SK-N-SH treated with all-trans-retinoic acid at 6 μM for 48 hours (cell line): ENCODE measurements around the gene AKAP6.

Experiments
- ATAC-seq: fragments of 200-7000 bp; cut with Tn5 transposase; 3 replicates; pipeline ENCODE4 v1.9.1; 2020; ENCODE audit warnings: mild to moderate bottlenecking, moderate library complexity
- ARNTL ChIP-seq: fragments of 450-650 bp; formaldehyde crosslinking; IDR thresholded peaks from 2 replicates; pipeline ENCODE4 v1.5.0; 2020; ENCODE audit warnings: low read depth, mild to moderate bottlenecking, moderate library complexity, borderline replicate concordance
- BACH2 ChIP-seq: fragments of 250-450 bp; sonication (Bioruptor Pico); IDR thresholded peaks from 2 replicates; pipeline ENCODE4 v1.9.0; 2021; ENCODE audit warnings: mild to moderate bottlenecking, borderline replicate concordance
- CSDC2 ChIP-seq: fragments of 250-450 bp; sonication (Bioruptor Pico); IDR thresholded peaks from 2 replicates; pipeline ENCODE4 v1.5.0; 2020; ENCODE audit warnings: mild to moderate bottlenecking, moderate library complexity
- GLIS3 ChIP-seq: fragments of 250-450 bp; sonication (Bioruptor Pico); IDR thresholded peaks from 2 replicates; pipeline ENCODE4 v1.5.0; 2020; ENCODE audit warnings: mild to moderate bottlenecking, moderate library complexity
- ISL1 ChIP-seq: fragments of 250-450 bp; sonication (Bioruptor Pico); IDR thresholded peaks from 2 replicates; pipeline ENCODE4 v2.1.2; 2022; ENCODE audit warnings: mild to moderate bottlenecking, moderate library complexity
- OSR1 ChIP-seq: fragments of 250-450 bp; sonication (Bioruptor Pico); IDR thresholded peaks from 2 replicates; pipeline ENCODE4 v1.8.0; 2022; ENCODE audit warnings: moderate library complexity, mild to moderate bottlenecking, inconsistent platforms
- PATZ1 ChIP-seq: fragments of 250-450 bp; sonication (Bioruptor Pico); IDR thresholded peaks from 2 replicates; pipeline ENCODE4 v1.8.0; 2020; ENCODE audit warnings: mild to moderate bottlenecking, moderate library complexity, borderline replicate concordance
- PPARA ChIP-seq: fragments of 250-450 bp; sonication (Bioruptor Pico); IDR thresholded peaks from 2 replicates; pipeline ENCODE4 v1.5.0; 2020; ENCODE audit warnings: mild to moderate bottlenecking, borderline replicate concordance
- RARB ChIP-seq: fragments of 250-450 bp; sonication (Bioruptor Pico); IDR thresholded peaks from 2 replicates; pipeline ENCODE4 v1.8.0; 2021; ENCODE audit warnings: mild to moderate bottlenecking, moderate library complexity
- SNAI2 ChIP-seq: fragments of 250-450 bp; sonication (Bioruptor Pico); IDR thresholded peaks from 2 replicates; pipeline ENCODE4 v1.5.0; 2020; ENCODE audit warnings: mild to moderate bottlenecking, moderate library complexity
- TOX ChIP-seq: fragments of 250-450 bp; sonication (Bioruptor Pico); IDR thresholded peaks from 2 replicates; pipeline ENCODE4 v1.8.0; 2021; ENCODE audit warnings: mild to moderate bottlenecking, moderate library complexity, borderline replicate concordance
- ZC3H10 ChIP-seq: fragments of 250-450 bp; sonication (Bioruptor Pico); IDR thresholded peaks from 2 replicates; pipeline ENCODE4 v1.5.1; 2021; ENCODE audit warnings: mild to moderate bottlenecking, moderate library complexity
- ZFP3 ChIP-seq: fragments of 250-450 bp; sonication (Bioruptor Pico); IDR thresholded peaks from 2 replicates; pipeline ENCODE4 v1.5.0; 2020; ENCODE audit warnings: mild to moderate bottlenecking, moderate library complexity
- ZFP30 ChIP-seq: fragments of 450-650 bp; formaldehyde crosslinking; IDR thresholded peaks from 2 replicates; pipeline ENCODE4 v1.5.0; 2022; ENCODE audit warnings: mild to moderate bottlenecking, moderate library complexity
- ZNF565 ChIP-seq: fragments of 450-650 bp; formaldehyde crosslinking; conservative IDR thresholded peaks from 2 replicates; pipeline ENCODE4 v1.5.0; 2020; ENCODE audit warnings: low read depth, mild to moderate bottlenecking, moderate library complexity
- ZNF70 ChIP-seq: fragments of 450-650 bp; formaldehyde crosslinking; IDR thresholded peaks from 2 replicates; pipeline ENCODE4 v1.5.0; 2020; ENCODE audit warnings: mild to moderate bottlenecking, moderate library complexity
- ZNF8 ChIP-seq: fragments of 450-650 bp; formaldehyde crosslinking; IDR thresholded peaks from 2 replicates; pipeline ENCODE4 v1.5.0; 2020; ENCODE audit warnings: mild to moderate bottlenecking, moderate library complexity
- TF ChIP-seq, protein P1 (sequence below): fragments of 250-450 bp; sonication (Bioruptor Pico); IDR thresholded peaks from 2 replicates; pipeline ENCODE4 v1.5.0; 2020; ENCODE audit warnings: mild to moderate bottlenecking, moderate library complexity
- TF ChIP-seq, protein P2 (sequence below): fragments of 250-450 bp; sonication (Bioruptor Pico); IDR thresholded peaks from 2 replicates; pipeline ENCODE4 v1.5.1; 2021; ENCODE audit warnings: mild to moderate bottlenecking, moderate library complexity

Gene AKAP6

DNA sequence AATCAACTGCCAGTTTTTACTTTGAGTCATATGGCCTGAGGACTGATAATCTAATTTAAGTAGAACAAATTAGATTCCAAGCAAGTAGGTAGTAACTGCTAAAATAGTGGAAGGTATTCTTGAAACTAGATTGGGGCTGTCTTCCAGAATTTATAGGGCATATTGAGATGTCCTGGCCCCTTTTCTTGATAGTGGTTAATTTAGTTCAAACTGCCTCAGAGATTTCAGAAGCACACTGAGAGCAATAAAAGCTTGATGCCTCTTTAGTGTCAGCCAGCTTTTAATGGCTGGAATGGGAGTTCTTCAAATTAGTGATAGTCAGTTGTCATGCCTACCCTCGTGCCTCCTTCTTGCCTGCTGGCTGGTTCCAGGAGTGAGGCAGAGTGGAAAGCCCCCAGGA is 120.5 kb downstream of the AKAP6 start (continued):
- TF ChIP-seq, protein P1, sequence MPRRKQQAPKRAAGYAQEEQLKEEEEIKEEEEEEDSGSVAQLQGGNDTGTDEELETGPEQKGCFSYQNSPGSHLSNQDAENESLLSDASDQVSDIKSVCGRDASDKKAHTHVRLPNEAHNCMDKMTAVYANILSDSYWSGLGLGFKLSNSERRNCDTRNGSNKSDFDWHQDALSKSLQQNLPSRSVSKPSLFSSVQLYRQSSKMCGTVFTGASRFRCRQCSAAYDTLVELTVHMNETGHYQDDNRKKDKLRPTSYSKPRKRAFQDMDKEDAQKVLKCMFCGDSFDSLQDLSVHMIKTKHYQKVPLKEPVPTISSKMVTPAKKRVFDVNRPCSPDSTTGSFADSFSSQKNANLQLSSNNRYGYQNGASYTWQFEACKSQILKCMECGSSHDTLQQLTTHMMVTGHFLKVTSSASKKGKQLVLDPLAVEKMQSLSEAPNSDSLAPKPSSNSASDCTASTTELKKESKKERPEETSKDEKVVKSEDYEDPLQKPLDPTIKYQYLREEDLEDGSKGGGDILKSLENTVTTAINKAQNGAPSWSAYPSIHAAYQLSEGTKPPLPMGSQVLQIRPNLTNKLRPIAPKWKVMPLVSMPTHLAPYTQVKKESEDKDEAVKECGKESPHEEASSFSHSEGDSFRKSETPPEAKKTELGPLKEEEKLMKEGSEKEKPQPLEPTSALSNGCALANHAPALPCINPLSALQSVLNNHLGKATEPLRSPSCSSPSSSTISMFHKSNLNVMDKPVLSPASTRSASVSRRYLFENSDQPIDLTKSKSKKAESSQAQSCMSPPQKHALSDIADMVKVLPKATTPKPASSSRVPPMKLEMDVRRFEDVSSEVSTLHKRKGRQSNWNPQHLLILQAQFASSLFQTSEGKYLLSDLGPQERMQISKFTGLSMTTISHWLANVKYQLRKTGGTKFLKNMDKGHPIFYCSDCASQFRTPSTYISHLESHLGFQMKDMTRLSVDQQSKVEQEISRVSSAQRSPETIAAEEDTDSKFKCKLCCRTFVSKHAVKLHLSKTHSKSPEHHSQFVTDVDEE (CRISPR knock-in tag): no peak
- TF ChIP-seq, protein P2, sequence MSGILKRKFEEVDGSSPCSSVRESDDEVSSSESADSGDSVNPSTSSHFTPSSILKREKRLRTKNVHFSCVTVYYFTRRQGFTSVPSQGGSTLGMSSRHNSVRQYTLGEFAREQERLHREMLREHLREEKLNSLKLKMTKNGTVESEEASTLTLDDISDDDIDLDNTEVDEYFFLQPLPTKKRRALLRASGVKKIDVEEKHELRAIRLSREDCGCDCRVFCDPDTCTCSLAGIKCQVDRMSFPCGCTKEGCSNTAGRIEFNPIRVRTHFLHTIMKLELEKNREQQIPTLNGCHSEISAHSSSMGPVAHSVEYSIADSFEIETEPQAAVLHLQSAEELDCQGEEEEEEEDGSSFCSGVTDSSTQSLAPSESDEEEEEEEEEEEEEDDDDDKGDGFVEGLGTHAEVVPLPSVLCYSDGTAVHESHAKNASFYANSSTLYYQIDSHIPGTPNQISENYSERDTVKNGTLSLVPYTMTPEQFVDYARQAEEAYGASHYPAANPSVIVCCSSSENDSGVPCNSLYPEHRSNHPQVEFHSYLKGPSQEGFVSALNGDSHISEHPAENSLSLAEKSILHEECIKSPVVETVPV (CRISPR knock-in tag): no peak
- no peak; the same call in 1 of the 2 replicates for TF ChIP-seq ZNF8 (CRISPR knock-in tag)
- peak; percentile 85 for TF ChIP-seq CSDC2 (CRISPR knock-in tag)
- TF ChIP-seq, all 23 proteins: peak for 6

DNA sequence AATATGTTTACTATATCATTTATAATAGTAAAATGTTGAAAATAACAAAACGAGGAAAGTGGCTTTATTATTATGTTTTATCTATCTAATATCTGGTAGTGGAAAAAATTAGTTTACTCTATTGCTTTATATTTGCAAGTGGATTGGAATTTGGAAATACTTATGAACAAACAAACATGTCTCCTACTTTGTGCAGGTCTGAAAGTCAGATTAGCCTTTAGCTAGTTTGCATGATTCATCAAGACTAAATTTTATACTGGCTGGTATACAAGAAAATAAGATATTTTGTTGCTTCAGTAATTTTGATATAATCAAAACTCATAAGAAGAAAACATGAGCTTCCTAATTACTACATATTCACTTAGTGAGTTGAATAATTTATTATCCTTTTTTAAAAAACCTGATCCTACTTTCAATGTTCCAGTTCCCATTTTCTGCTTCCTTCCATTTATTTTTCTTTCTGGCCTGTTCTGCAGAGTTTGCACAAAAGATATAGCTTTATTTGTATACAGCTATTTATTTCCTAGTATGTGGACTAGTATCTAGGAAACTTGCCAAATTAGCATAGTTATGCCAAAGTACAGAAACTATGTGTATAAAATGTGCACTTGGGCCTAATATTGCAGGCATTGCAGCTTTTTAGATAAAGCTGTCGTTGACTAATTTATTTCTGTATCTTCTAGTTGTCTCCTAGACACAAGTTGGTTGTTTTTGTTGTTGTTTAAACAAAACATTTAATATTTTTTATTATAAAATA is 122.0 kb downstream of the AKAP6 start:
- no peak for TF ChIP-seq TOX
- no peak for TF ChIP-seq ISL1 (CRISPR knock-in tag)
- TF ChIP-seq, protein P1 (CRISPR knock-in tag): no peak
- no peak for TF ChIP-seq ZFP3
- TF ChIP-seq, all 23 proteins: peak for 0
- no peak for ATAC-seq

- ATAC-seq: peak; percentile 41
- TF ChIP-seq PPARA (no peak), ZNF70 (peak; percentile 68), PATZ1 (CRISPR knock-in tag) (no peak), ARNTL (CRISPR knock-in tag) (no peak), GLIS3 (CRISPR knock-in tag) (no peak), RARB (CRISPR knock-in tag) (no peak), ZC3H10 (CRISPR knock-in tag) (no peak), SNAI2 (no peak), BACH2 (no peak), ZFP30 (CRISPR knock-in tag) (no peak), ZNF565 (CRISPR knock-in tag) (no peak), OSR1 (CRISPR knock-in tag) (no peak), ZNF8 (CRISPR knock-in tag) (no peak), ISL1 (CRISPR knock-in tag) (peak; percentile 63)
- TF ChIP-seq, all 23 proteins: peak for 2
These were observed 125.0 kb downstream of the AKAP6 start for GRCh38 chr14:32453857-32454810.
